ENCODE data around the gene MYRFL.

MYRFL gene

GRCh38 chr12:69961246-69961645 lies 136.2 kb downstream of the MYRFL start:
- DNase-seq (ENCODE audit: insufficient read length, low spot score) = no peak
- TF ChIP-seq PAX5 (IDR thresholded peaks at IDR 0.05; ENCODE audit: insufficient read depth, low read length, severe bottlenecking) (no peak), POLR2AphosphoS5 (IDR thresholded peaks at IDR 0.05; ENCODE audit: low read depth, low read length) (no peak), POLR2A (IDR thresholded peaks at IDR 0.05; ENCODE audit: low read depth, low read length) (no peak), POU2F2 (IDR thresholded peaks at IDR 0.05; ENCODE audit: low read depth, low read length) (no peak), TAF1 (IDR thresholded peaks at IDR 0.05; ENCODE audit: low read depth, low read length) (no peak), SPI1 (IDR thresholded peaks at IDR 0.05; ENCODE audit: low read depth, low read length) (no peak)
- no peak for FAIRE-seq

GRCh38 chr12:69966409-69966808 lies 141.4 kb downstream of the MYRFL start:
- no peak for FAIRE-seq
- DNase-seq (ENCODE audit: insufficient read length, low spot score) = no peak
- TF ChIP-seq POLR2A (IDR thresholded peaks at IDR 0.05; ENCODE audit: low read depth, low read length) = no peak
- TF ChIP-seq TAF1 (IDR thresholded peaks at IDR 0.05; ENCODE audit: low read depth, low read length) = no peak

GRCh38 chr12:69966839-69967238 lies 141.8 kb downstream of the MYRFL start:
- DNase-seq (ENCODE audit: insufficient read length, low spot score) = no peak
- TF ChIP-seq POLR2A (IDR thresholded peaks at IDR 0.05; ENCODE audit: low read depth, low read length) (no peak), SPI1 (IDR thresholded peaks at IDR 0.05; ENCODE audit: low read depth, low read length) (no peak), POLR2AphosphoS5 (IDR thresholded peaks at IDR 0.05; ENCODE audit: low read depth, low read length) (no peak), TAF1 (IDR thresholded peaks at IDR 0.05; ENCODE audit: low read depth, low read length) (no peak), POU2F2 (IDR thresholded peaks at IDR 0.05; ENCODE audit: low read depth, low read length) (no peak), PAX5 (IDR thresholded peaks at IDR 0.05; ENCODE audit: insufficient read depth, low read length, severe bottlenecking) (no peak)
- no peak for FAIRE-seq

DNA sequence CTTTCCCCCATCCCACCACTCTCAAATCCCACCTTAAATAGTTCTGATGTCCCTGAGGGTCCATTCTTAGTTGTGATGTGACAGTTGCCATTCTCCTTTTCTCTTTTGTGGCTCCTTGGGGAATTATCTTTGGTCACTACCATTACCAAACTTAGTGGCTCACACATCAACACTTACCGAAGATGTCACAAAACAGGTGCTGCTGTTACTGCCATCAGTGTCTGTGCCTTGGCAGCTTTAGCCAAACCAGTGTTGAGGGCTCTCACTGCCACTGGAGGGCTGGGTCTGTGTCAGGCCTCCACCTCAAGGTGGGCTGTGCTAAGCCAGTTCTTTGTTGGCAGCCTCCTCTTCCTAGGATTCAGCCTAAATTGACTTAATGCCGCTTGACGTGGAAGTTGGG lies 144.0 kb downstream of the MYRFL start:
- FAIRE-seq (no peak), DNase-seq (ENCODE audit: insufficient read length, low spot score) (no peak)
- no peak for TF ChIP-seq POU2F2 (IDR thresholded peaks at IDR 0.05; ENCODE audit: low read depth, low read length)

DNA sequence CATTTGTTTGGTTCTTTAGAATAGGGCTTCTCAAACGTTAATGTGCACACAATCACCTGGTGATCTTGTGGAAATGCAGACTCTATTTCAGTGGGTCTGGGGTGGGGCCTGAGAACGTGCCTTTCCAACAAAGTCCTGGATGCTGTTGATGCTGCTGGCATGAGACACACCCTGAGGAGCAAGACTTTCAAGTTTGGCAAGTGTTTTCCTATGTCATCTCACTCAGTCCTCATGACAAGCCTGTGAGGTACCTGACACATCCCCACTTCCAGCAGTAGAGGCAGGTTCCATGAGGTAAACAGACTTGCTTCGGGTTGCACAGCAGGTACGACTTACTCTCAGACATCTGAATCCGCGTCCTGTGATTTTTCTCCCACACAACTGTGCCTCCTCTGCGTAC lies 147.1 kb downstream of the MYRFL start:
- TF ChIP-seq SPI1 (IDR thresholded peaks at IDR 0.05; ENCODE audit: low read depth, low read length) (no peak), POLR2AphosphoS5 (IDR thresholded peaks at IDR 0.05; ENCODE audit: low read depth, low read length) (no peak), POLR2A (IDR thresholded peaks at IDR 0.05; ENCODE audit: low read depth, low read length) (no peak), POU2F2 (IDR thresholded peaks at IDR 0.05; ENCODE audit: low read depth, low read length) (no peak), TAF1 (IDR thresholded peaks at IDR 0.05; ENCODE audit: low read depth, low read length) (no peak), PAX5 (IDR thresholded peaks at IDR 0.05; ENCODE audit: insufficient read depth, low read length, severe bottlenecking) (no peak)
- no peak for DNase-seq (ENCODE audit: insufficient read length, low spot score)
- no peak for FAIRE-seq

DNA sequence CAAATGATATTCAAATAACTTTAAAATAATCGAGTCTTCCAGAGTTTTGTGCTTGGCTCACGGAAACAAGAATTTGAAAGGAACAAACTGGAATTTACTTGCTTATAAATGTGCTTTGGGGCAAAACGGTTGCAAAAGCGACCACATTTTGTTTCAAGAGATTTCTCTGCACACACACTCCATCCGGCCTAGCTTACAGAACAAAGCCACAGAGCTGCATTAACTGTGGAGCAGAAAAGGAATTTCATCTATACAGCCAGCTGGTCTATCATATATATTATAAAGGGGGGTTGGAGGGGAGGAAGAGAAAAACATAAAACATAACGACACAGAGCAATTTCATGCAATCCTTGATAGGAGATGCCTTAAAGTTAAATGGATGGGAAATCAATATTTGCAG lies 153.0 kb downstream of the MYRFL start:
- no peak for DNase-seq (ENCODE audit: insufficient read length, low spot score)
- FAIRE-seq = no peak
- TF ChIP-seq SPI1 (IDR thresholded peaks at IDR 0.05; ENCODE audit: low read depth, low read length) (no peak), TAF1 (IDR thresholded peaks at IDR 0.05; ENCODE audit: low read depth, low read length) (no peak), POLR2AphosphoS5 (IDR thresholded peaks at IDR 0.05; ENCODE audit: low read depth, low read length) (no peak), POLR2A (IDR thresholded peaks at IDR 0.05; ENCODE audit: low read depth, low read length) (no peak)

GRCh38 chr12:69981881-69982475 lies 157.0 kb downstream of the MYRFL start:
- FAIRE-seq (no peak), DNase-seq (ENCODE audit: insufficient read length, low spot score) (no peak)
- no peak for TF ChIP-seq POU2F2 (IDR thresholded peaks at IDR 0.05; ENCODE audit: low read depth, low read length)
- no peak for TF ChIP-seq POLR2AphosphoS5 (IDR thresholded peaks at IDR 0.05; ENCODE audit: low read depth, low read length)
- no peak for TF ChIP-seq SPI1 (IDR thresholded peaks at IDR 0.05; ENCODE audit: low read depth, low read length)
- no peak for TF ChIP-seq POLR2A (IDR thresholded peaks at IDR 0.05; ENCODE audit: low read depth, low read length)
- TF ChIP-seq PAX5 (IDR thresholded peaks at IDR 0.05; ENCODE audit: insufficient read depth, low read length, severe bottlenecking) = no peak

DNA sequence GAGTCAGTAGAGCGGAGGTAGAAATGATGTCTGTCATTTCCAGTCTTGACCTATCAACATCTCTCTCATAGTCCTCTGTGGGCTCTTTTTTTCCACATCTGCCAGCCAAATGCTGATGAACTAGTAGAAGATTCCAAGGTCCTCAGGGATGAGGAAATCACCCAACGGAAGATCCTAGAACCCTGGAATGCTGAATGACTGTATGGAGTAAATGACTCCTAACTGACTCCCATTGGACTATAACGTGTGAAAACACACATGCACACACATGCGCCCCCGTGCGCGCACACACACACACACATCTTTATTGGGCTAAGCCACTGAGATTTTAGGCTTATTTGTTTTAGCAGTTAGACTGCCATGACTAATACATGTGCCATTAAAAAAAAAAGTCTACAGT lies 159.2 kb downstream of the MYRFL start:
- DNase-seq (ENCODE audit: insufficient read length, low spot score) = no peak
- FAIRE-seq = no peak
- TF ChIP-seq POLR2A (IDR thresholded peaks at IDR 0.05; ENCODE audit: low read depth, low read length) = no peak
- TF ChIP-seq TAF1 (IDR thresholded peaks at IDR 0.05; ENCODE audit: low read depth, low read length) = no peak
- TF ChIP-seq SPI1 (IDR thresholded peaks at IDR 0.05; ENCODE audit: low read depth, low read length) = no peak
- TF ChIP-seq POLR2AphosphoS5 (IDR thresholded peaks at IDR 0.05; ENCODE audit: low read depth, low read length) = no peak
- no peak for TF ChIP-seq PAX5 (IDR thresholded peaks at IDR 0.05; ENCODE audit: insufficient read depth, low read length, severe bottlenecking)
- TF ChIP-seq POU2F2 (IDR thresholded peaks at IDR 0.05; ENCODE audit: low read depth, low read length) = no peak

GRCh38 chr12:69985656-69986055 lies 160.6 kb downstream of the MYRFL start:
- no peak for TF ChIP-seq PAX5 (IDR thresholded peaks at IDR 0.05; ENCODE audit: insufficient read depth, low read length, severe bottlenecking)
- FAIRE-seq (no peak), DNase-seq (ENCODE audit: insufficient read length, low spot score) (peak; percentile 16)

- FAIRE-seq = no peak
- no peak for DNase-seq (ENCODE audit: insufficient read length, low spot score)
- TF ChIP-seq TAF1 (IDR thresholded peaks at IDR 0.05; ENCODE audit: low read depth, low read length) (no peak), POLR2AphosphoS5 (IDR thresholded peaks at IDR 0.05; ENCODE audit: low read depth, low read length) (no peak), POU2F2 (IDR thresholded peaks at IDR 0.05; ENCODE audit: low read depth, low read length) (no peak), POLR2A (IDR thresholded peaks at IDR 0.05; ENCODE audit: low read depth, low read length) (no peak), SPI1 (IDR thresholded peaks at IDR 0.05; ENCODE audit: low read depth, low read length) (no peak), PAX5 (IDR thresholded peaks at IDR 0.05; ENCODE audit: insufficient read depth, low read length, severe bottlenecking) (no peak)
These were observed 161.1 kb downstream of the MYRFL start for GRCh38 chr12:69986114-69986513.

DNA sequence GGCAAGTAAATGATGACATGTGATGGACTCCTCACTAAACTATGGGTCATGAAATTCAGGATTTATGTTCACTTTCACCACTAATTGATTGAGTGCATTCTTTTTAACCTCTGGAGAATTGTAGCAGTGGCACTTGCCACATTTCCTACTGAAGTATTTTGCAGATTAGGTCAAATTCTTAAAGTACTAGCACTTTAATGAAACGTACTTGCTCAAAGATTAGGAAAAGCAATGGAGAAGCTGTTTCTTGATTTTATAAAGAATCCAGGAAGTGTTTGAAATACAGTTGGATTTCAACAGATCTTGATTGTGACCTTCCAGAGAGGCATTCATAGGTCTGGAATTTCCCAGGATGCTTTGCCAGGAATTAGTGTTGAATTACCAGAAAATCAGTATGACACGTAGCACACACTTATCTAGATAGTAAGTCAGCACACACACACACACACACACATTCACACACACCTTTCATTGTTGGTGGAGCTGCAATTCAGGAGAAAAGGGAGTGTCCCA lies 162.6 kb downstream of the MYRFL start:
- no peak for DNase-seq (ENCODE audit: insufficient read length, low spot score)
- no peak for TF ChIP-seq POLR2A (IDR thresholded peaks at IDR 0.05; ENCODE audit: low read depth, low read length)
- TF ChIP-seq TAF1 (IDR thresholded peaks at IDR 0.05; ENCODE audit: low read depth, low read length) = no peak
- FAIRE-seq = no peak

All from GM12891 (cell line).